B cell (primary cell): Measurements from ENCODE around the gene PKNOX2. TPM values are rescaled to one million over a fixed set of nuclear protein-coding genes. Genes with fewer than 3 reads are reported as not detected.

Source experiments
- ATAC-seq: fragments of 200-7000 bp; cut with Tn5 transposase; one replicate; pipeline ENCODE4 v1.10.0; 2021; ENCODE audit warnings: low read depth, mild to moderate bottlenecking, moderate number of reproducible peaks, moderate library complexity
- CTCF ChIA-PET: fragments of 350-600 bp; sonication (Branson Sonifier 250); formaldehyde crosslinking; loops from one replicate; lab custom pipeline; 2021; ENCODE audit warnings: antibody characterized with exemption, inconsistent platforms; lab: Charles Lee
- POLR2A ChIA-PET: fragments of 350-600 bp; sonication (Branson Sonifier 250); formaldehyde crosslinking; loops from one replicate; lab custom pipeline; 2021; ENCODE audit warnings: antibody characterized with exemption; lab: Charles Lee
- DNase-seq: peaks from one replicate; pipeline ENCODE4 v3.0.0; 2013
- H2AFZ ChIP-seq: 2 replicates; pipeline ENCODE4 v1.6.1; 2012; ENCODE audit warnings: mild to moderate bottlenecking, low read depth, low read length; ENCODE audit not compliant: insufficient read depth, poor library complexity, severe bottlenecking
- H3K27ac ChIP-seq, 2 donors: 1 replicate in 1 of 2; 2 replicates in 1 of 2; pipeline ENCODE4 v1.5.1; 2012 to 2013; ENCODE audit warnings: low read length in 2 of 2, mild to moderate bottlenecking in 2 of 2, moderate library complexity in 1 of 2
- H3K27me3 ChIP-seq, 4 experiments: fragments of 200-600 bp in 1 of 4; sonication (generic) in 1 of 4; replicated peaks in 1 of 4; 1 replicate in 2 of 4; 2 replicates in 2 of 4; pipeline versions ENCODE4 v1.6.1 to v1.7.0; 2013 to 2016; ENCODE audit warnings: low read length in 3 of 4, mild to moderate bottlenecking in 2 of 4, mixed read lengths in 1 of 4, moderate library complexity in 1 of 4; ENCODE audit not compliant: insufficient read depth in 4 of 4, control insufficient read depth in 3 of 4; ENCODE audit errors: control extremely low read depth in 1 of 4
- H3K36me3 ChIP-seq, 2 experiments: replicated peaks in 1 of 2; 1 replicate in 1 of 2; 2 replicates in 1 of 2; pipeline versions ENCODE4 v1.6.1 to v1.7.1; 2013; ENCODE audit warnings: low read length in 1 of 2; ENCODE audit not compliant: insufficient read depth in 2 of 2, control insufficient read depth in 1 of 2; ENCODE audit errors: control extremely low read depth in 1 of 2, extremely low read depth in 1 of 2
- H3K4me1 ChIP-seq, 2 donors: fragments of 200-600 bp in 1 of 2; sonication (generic) in 1 of 2; 1 replicate in 1 of 2; 2 replicates in 1 of 2; pipeline versions ENCODE4 v1.5.1 to v1.6.1; 2013 to 2017; ENCODE audit warnings: low read length in 2 of 2; ENCODE audit not compliant: control insufficient read depth in 2 of 2, insufficient read depth in 2 of 2
- H3K4me2 ChIP-seq: replicated peaks from 2 replicates; pipeline ENCODE3; 2012; ENCODE audit warnings: mild to moderate bottlenecking, low read depth, low read length; ENCODE audit not compliant: poor library complexity, severe bottlenecking
- H3K4me3 ChIP-seq, 5 experiments: fragments of 200-600 bp in 1 of 5; sonication (generic) in 1 of 5; 1 replicate in 3 of 5; 2 replicates in 2 of 5; pipeline versions ENCODE4 v1.5.1 to v1.7.0; 2011 to 2016; ENCODE audit warnings: low read length in 4 of 5, mild to moderate bottlenecking in 4 of 5, low read depth in 2 of 5, control low read depth in 1 of 5, moderate library complexity in 1 of 5; ENCODE audit not compliant: insufficient read depth in 1 of 5; ENCODE audit errors: control extremely low read depth in 1 of 5, extremely low read depth in 1 of 5
- H3K79me2 ChIP-seq: fragments of 200-600 bp; sonication (generic); one replicate; pipeline ENCODE4 v1.6.0; 2016; ENCODE audit warnings: low read length; ENCODE audit not compliant: control insufficient read depth, insufficient read depth
- H3K9ac ChIP-seq: fragments of 200-600 bp; sonication (generic); 2 replicates; pipeline ENCODE4 v1.6.1; 2017; ENCODE audit warnings: mild to moderate bottlenecking, low read length, moderate library complexity
- H3K9me3 ChIP-seq, 3 donors: one replicate each; pipeline versions ENCODE4 v1.6.1 to v1.7.1; 2013; ENCODE audit warnings: low read length in 2 of 3; ENCODE audit not compliant: control insufficient read depth in 2 of 3, insufficient read depth in 1 of 3; ENCODE audit errors: control extremely low read depth in 1 of 3
- H4K20me1 ChIP-seq: 2 replicates; pipeline ENCODE4 v1.6.0; 2012; ENCODE audit warnings: mild to moderate bottlenecking, low read length; ENCODE audit not compliant: insufficient read depth, control insufficient read depth, poor library complexity, severe bottlenecking
- H3K27ac Mint-ChIP-seq: one replicate; pipeline ENCODE4 v1.8.0; 2021; ENCODE audit warnings: mixed read lengths
- H3K27me3 Mint-ChIP-seq: one replicate; pipeline ENCODE4 v1.8.0; 2021; ENCODE audit warnings: mixed read lengths
- H3K4me1 Mint-ChIP-seq: one replicate; pipeline ENCODE4 v1.8.0; 2021; ENCODE audit warnings: mixed read lengths
- H3K4me3 Mint-ChIP-seq: one replicate; pipeline ENCODE4 v1.8.0; 2021; ENCODE audit warnings: mixed read lengths
- H3K9me3 Mint-ChIP-seq: one replicate; pipeline ENCODE4 v1.8.0; 2022; ENCODE audit warnings: mixed read lengths; ENCODE audit not compliant: insufficient read depth
- CTCF ChIP-seq: fragments of 200-600 bp; IDR thresholded peaks from one replicate; pipeline ENCODE4 v1.8.0; 2022; ENCODE audit warnings: antibody characterized with exemption, mild to moderate bottlenecking
- EZH2 ChIP-seq: IDR thresholded peaks from 2 replicates; pipeline ENCODE4 v1.6.1; 2012; ENCODE audit warnings: borderline replicate concordance, low read depth, mild to moderate bottlenecking, moderate library complexity, low read length; ENCODE audit not compliant: insufficient read depth, poor library complexity, severe bottlenecking
- WGBS: methylation state at CpG from one replicate; pipeline ENCODE4 v1.1.5; 2013; ENCODE audit warnings: missing lambda C conversion rate; ENCODE audit not compliant: insufficient coverage; 5-methylcytosine and 5-hydroxymethylcytosine counted together
- intact Hi-C: fragments of 100-400 bp; cut with micrococcal nuclease; formaldehyde crosslinking; loops from one replicate; pipeline ENCODE4 v1.10.0; 2022
- polyA plus RNA-seq: library from polyadenylated mRNA; depleted of rRNA; stranded (reverse); fragments of >200 nt; gene quantifications from 2 replicates; pipeline ENCODE4 v1.2.3, GENCODE V29; 2012
- total RNA-seq, 2 donors: library from RNA; stranded (reverse); fragments of 120-200 nt in 1 of 2; gene quantifications; 1 replicate in 1 of 2; 2 replicates in 1 of 2; pipeline versions ENCODE4 v1.2.3 to v1.2.4, GENCODE V29; 2013 to 2022

The PKNOX2 gene
- total and polyA plus RNA-seq, 2 donors (not counting 1 experiment from before 2014, with no cell fraction given): not detected

- H3K4me1 ChIP-seq: no peaks in the 10 kb centered on the region
- H3K27me3 ChIP-seq: peaks cover 0 to 14% (median 0%) of the 10 kb centered on the region in 4 experiments
- H3K4me3 ChIP-seq: no peak overlapping the region
- ChIA-PET CTCF (no interaction called here), POLR2A (no interaction called here)
- WGBS: 93% methylated on average over 4 of the region's 5 CpGs
- peaks cover 51% of the 10 kb centered on the region for H3K27me3 Mint-ChIP-seq
- H3K27ac Mint-ChIP-seq: no peak overlapping the region
- no peak overlapping the region for H2AFZ ChIP-seq
- H3K9me3 ChIP-seq: no peaks in the 10 kb centered on the region
- TF ChIP-seq EZH2: no peak
- no peak for TF ChIP-seq CTCF
- H4K20me1 ChIP-seq: no peaks in the 10 kb centered on the region
- intact Hi-C loops: no loop called here
- no peak overlapping the region for H3K27ac ChIP-seq
- H3K4me2 ChIP-seq: no peak overlapping the region
- H3K79me2 ChIP-seq: no peaks in the 10 kb centered on the region
- H3K4me3 Mint-ChIP-seq: no peak overlapping the region
- DNase-seq (no peak), ATAC-seq (no peak)
- no peaks in the 10 kb centered on the region for H3K36me3 ChIP-seq
- no peaks in the 10 kb centered on the region for H3K9me3 Mint-ChIP-seq
- no peak overlapping the region for H3K9ac ChIP-seq
- H3K4me1 Mint-ChIP-seq: peaks cover 2% of the 10 kb centered on the region
Observed at GRCh38 chr11:125397421-125397820, 232.9 kb downstream of the PKNOX2 start.

- intact Hi-C loops: no loop called here
- Histone ChIP-seq H3K9me3 (no peaks in the 10 kb centered on the region), H3K27ac (no peak overlapping the region), H3K36me3 (no peaks in the 10 kb centered on the region), H4K20me1 (no peaks in the 10 kb centered on the region), H3K4me2 (no peak overlapping the region), H2AFZ (no peak overlapping the region), H3K27me3 (peaks cover 0 to 14% (median 0%) of the 10 kb centered on the region in 4 experiments), H3K9ac (no peak overlapping the region), H3K4me3 (no peak overlapping the region), H3K79me2 (no peaks in the 10 kb centered on the region), H3K4me1 (no peaks in the 10 kb centered on the region)
- DNase-seq (no peak), ATAC-seq (no peak)
- no peaks in the 10 kb centered on the region for H3K9me3 Mint-ChIP-seq
- ChIA-PET CTCF (no interaction called here), POLR2A (no interaction called here)
- H3K4me1 Mint-ChIP-seq: peaks cover 2% of the 10 kb centered on the region
- H3K27ac Mint-ChIP-seq: no peak overlapping the region
- 60% methylated on average over 3 of the region's 4 CpGs for WGBS
- H3K4me3 Mint-ChIP-seq: no peak overlapping the region
- TF ChIP-seq CTCF (no peak), EZH2 (no peak)
- peaks cover 55% of the 10 kb centered on the region for H3K27me3 Mint-ChIP-seq
Observed at GRCh38 chr11:125398475-125398874, 233.9 kb downstream of the PKNOX2 start.
